ENCODE results near the gene C5orf58. TPM values are rescaled to one million over a fixed set of nuclear protein-coding genes. Genes with fewer than 3 reads are reported as not detected.
A peak's percentile ranks its signal among the peaks of the same experiment; 100 is the strongest.

The C5orf58 gene
- polyA plus RNA-seq, 1 donor (not counting 4 experiments of a cell fraction or from before 2014, with no cell fraction given) = not detected

GRCh38 chr5:170219615-170220014 is 13.2 kb upstream of the C5orf58 start:
- dilution Hi-C loops (cut with MboI; ENCODE audit: extremely low pct_ligation_motif_present, low sequenced_read_pairs) = no loop called here
- Histone ChIP-seq H3K27ac (ENCODE audit: control insufficient read depth, insufficient read depth, low read length) (peak overlapping the region; percentile 38), H4K20me1 (ENCODE audit: control insufficient read depth, extremely low read depth, insufficient read depth, low read length) (no peaks in the 10 kb centered on the region), H3K4me1 (ENCODE audit: control insufficient read depth, extremely low read depth, insufficient read depth, low read length) (peaks cover 14% of the 10 kb centered on the region), H3K4me2 (ENCODE audit: control insufficient read depth, extremely low read depth, insufficient read depth, low read depth, low read length) (peak overlapping the region; percentile 39), H3K9me1 (ENCODE audit: control insufficient read depth, extremely low read depth, insufficient read depth, low read length) (no peaks in the 10 kb centered on the region), H3K79me2 (ENCODE audit: control insufficient read depth, insufficient read depth, low read length) (no peaks in the 10 kb centered on the region), H3K9me3 (ENCODE audit: control insufficient read depth, low read depth, low read length) (no peaks in the 10 kb centered on the region), H3K36me3 (ENCODE audit: control insufficient read depth in 2 of 2, extremely low read depth in 1 of 2, insufficient read depth in 2 of 2, low read length in 2 of 2) (no peaks in the 10 kb centered on the region), H3K4me3 (ENCODE audit: control insufficient read depth in 2 of 3, extremely low read depth in 1 of 3, insufficient read depth in 2 of 3, low read depth in 1 of 3, low read length in 3 of 3) (no peak overlapping the region), H3K9ac (ENCODE audit: control insufficient read depth, extremely low read depth, insufficient read depth, low read length) (no peak overlapping the region), H3K27me3 (ENCODE audit: control insufficient read depth, extremely low read depth, insufficient read depth, low read length) (no peaks in the 10 kb centered on the region), H2AFZ (ENCODE audit: control insufficient read depth, low read length) (no peak overlapping the region)
- DNase-seq (ENCODE audit: low read depth, low spot score) (peak; percentile 54), FAIRE-seq (peak; percentile 73)
- TF ChIP-seq EZH2 (IDR thresholded peaks at IDR 0.05; ENCODE audit: low read length) (no peak), CTCF (optimal IDR thresholded peaks at IDR 0.05 in 1 of 3, IDR thresholded peaks at IDR 0.05 in 1 of 3, conservative IDR thresholded peaks at IDR 0.05 in 1 of 3; ENCODE audit: extremely low read depth in 1 of 3, insufficient read depth in 2 of 3, low read length in 3 of 3) (no peak)

GRCh38 chr5:170220191-170220590 is 12.6 kb upstream of the C5orf58 start:
- FAIRE-seq = no peak
- DNase-seq (ENCODE audit: low read depth, low spot score) = no peak
- peak overlapping the region; percentile 39 for H3K4me2 ChIP-seq (ENCODE audit: control insufficient read depth, extremely low read depth, insufficient read depth, low read depth, low read length)
- H3K9ac ChIP-seq (ENCODE audit: control insufficient read depth, extremely low read depth, insufficient read depth, low read length) = no peak overlapping the region
- no peak overlapping the region for H3K4me3 ChIP-seq (ENCODE audit: control insufficient read depth in 2 of 3, extremely low read depth in 1 of 3, insufficient read depth in 2 of 3, low read depth in 1 of 3, low read length in 3 of 3)
- H3K9me3 ChIP-seq (ENCODE audit: control insufficient read depth, low read depth, low read length) = no peaks in the 10 kb centered on the region
- no peak overlapping the region for H3K27ac ChIP-seq (ENCODE audit: control insufficient read depth, insufficient read depth, low read length)
- H3K79me2 ChIP-seq (ENCODE audit: control insufficient read depth, insufficient read depth, low read length) = no peaks in the 10 kb centered on the region
- H4K20me1 ChIP-seq (ENCODE audit: control insufficient read depth, extremely low read depth, insufficient read depth, low read length) = no peaks in the 10 kb centered on the region
- no peak for TF ChIP-seq CTCF (optimal IDR thresholded peaks at IDR 0.05 in 1 of 3, IDR thresholded peaks at IDR 0.05 in 1 of 3, conservative IDR thresholded peaks at IDR 0.05 in 1 of 3; ENCODE audit: extremely low read depth in 1 of 3, insufficient read depth in 2 of 3, low read length in 3 of 3)
- TF ChIP-seq EZH2 (IDR thresholded peaks at IDR 0.05; ENCODE audit: low read length) = no peak
- no peak overlapping the region for H2AFZ ChIP-seq (ENCODE audit: control insufficient read depth, low read length)
- peaks cover 14% of the 10 kb centered on the region for H3K4me1 ChIP-seq (ENCODE audit: control insufficient read depth, extremely low read depth, insufficient read depth, low read length)
- no peaks in the 10 kb centered on the region for H3K36me3 ChIP-seq (ENCODE audit: control insufficient read depth in 2 of 2, extremely low read depth in 1 of 2, insufficient read depth in 2 of 2, low read length in 2 of 2)
- H3K27me3 ChIP-seq (ENCODE audit: control insufficient read depth, extremely low read depth, insufficient read depth, low read length) = no peaks in the 10 kb centered on the region
- H3K9me1 ChIP-seq (ENCODE audit: control insufficient read depth, extremely low read depth, insufficient read depth, low read length) = no peaks in the 10 kb centered on the region
- dilution Hi-C loops (cut with MboI; ENCODE audit: extremely low pct_ligation_motif_present, low sequenced_read_pairs) = no loop called here

Data from keratinocyte (primary cell).